ENCODE measurements around the gene ANKRD39.

DNA sequence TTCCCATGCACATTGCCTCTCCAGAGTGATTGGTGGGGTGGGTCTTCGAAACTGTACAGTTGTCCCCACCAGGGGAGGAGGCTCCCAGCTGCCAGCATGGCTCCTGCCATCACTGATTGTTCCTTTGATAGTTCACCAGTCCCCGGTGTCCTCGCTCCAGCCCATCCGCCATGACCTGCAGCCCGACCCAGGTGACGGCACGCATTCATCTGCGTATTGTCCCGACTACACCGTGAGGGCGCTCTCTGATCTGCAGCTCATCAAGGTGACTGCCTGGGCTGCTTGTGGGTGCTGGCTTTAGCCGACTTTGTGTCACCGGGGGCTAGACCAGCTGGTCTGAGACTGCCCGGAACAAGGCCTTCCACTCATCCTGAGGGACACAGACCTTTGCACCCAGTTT is 29.4 kb downstream of the ANKRD39 start:
- TF ChIP-seq, protein P1, sequence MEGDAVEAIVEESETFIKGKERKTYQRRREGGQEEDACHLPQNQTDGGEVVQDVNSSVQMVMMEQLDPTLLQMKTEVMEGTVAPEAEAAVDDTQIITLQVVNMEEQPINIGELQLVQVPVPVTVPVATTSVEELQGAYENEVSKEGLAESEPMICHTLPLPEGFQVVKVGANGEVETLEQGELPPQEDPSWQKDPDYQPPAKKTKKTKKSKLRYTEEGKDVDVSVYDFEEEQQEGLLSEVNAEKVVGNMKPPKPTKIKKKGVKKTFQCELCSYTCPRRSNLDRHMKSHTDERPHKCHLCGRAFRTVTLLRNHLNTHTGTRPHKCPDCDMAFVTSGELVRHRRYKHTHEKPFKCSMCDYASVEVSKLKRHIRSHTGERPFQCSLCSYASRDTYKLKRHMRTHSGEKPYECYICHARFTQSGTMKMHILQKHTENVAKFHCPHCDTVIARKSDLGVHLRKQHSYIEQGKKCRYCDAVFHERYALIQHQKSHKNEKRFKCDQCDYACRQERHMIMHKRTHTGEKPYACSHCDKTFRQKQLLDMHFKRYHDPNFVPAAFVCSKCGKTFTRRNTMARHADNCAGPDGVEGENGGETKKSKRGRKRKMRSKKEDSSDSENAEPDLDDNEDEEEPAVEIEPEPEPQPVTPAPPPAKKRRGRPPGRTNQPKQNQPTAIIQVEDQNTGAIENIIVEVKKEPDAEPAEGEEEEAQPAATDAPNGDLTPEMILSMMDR (IDR thresholded peaks at IDR 0.05), result no peak
- no peak for TF ChIP-seq POLR2A (IDR thresholded peaks at IDR 0.05)

Measured in Peyer's patch (tissue), 4 donors.